WTC11 (cell line): ENCODE measurements around the gene ASNSD1. TPM values are rescaled to one million over a fixed set of nuclear protein-coding genes. Genes with fewer than 3 reads are reported as not detected.

Experiments used
- ATAC-seq: fragments of 200-7000 bp; cut with Tn5 transposase; 2 replicates; pipeline ENCODE4 v1.10.0; 2021; ENCODE audit warnings: mild to moderate bottlenecking, moderate library complexity
- CTCF ChIA-PET: fragments of 300-600 bp; sonication (Branson Sonifier 250); formaldehyde crosslinking; loops from one replicate; lab custom pipeline; 2021; ENCODE audit warnings: antibody characterized with exemption; lab: Charles Lee
- POLR2A ChIA-PET: fragments of 350-600 bp; sonication (Branson Sonifier 250); formaldehyde crosslinking; loops from one replicate; lab custom pipeline; 2021; ENCODE audit warnings: antibody characterized with exemption; lab: Charles Lee
- DNase-seq: peaks from one replicate; pipeline ENCODE4 v3.0.0; 2021; ENCODE audit warnings: low spot score
- H3K27ac Mint-ChIP-seq: 2 replicates; pipeline ENCODE4 v1.8.0; 2021; ENCODE audit warnings: mixed read lengths
- H3K27me3 Mint-ChIP-seq: 2 replicates; pipeline ENCODE4 v1.8.0; 2021; ENCODE audit warnings: low read depth, mild to moderate bottlenecking, moderate library complexity, mixed read lengths
- H3K36me3 Mint-ChIP-seq: 2 replicates; pipeline ENCODE4 v1.8.0; 2021; ENCODE audit warnings: mixed read lengths
- H3K4me1 Mint-ChIP-seq: 2 replicates; pipeline ENCODE4 v1.8.0; 2022; ENCODE audit warnings: mixed read lengths
- H3K4me3 Mint-ChIP-seq: 2 replicates; pipeline ENCODE4 v1.8.0; 2021; ENCODE audit warnings: mild to moderate bottlenecking, moderate library complexity, mixed read lengths
- H3K9me3 Mint-ChIP-seq: 2 replicates; pipeline ENCODE4 v1.8.0; 2021; ENCODE audit warnings: mixed read lengths
- ATF1 ChIP-seq: sonication (generic); formaldehyde crosslinking; IDR thresholded peaks from 2 replicates; pipeline ENCODE4 v1.8.1; 2023; ENCODE audit warnings: mild to moderate bottlenecking, moderate library complexity, missing genetic modification reagents
- CREB1 ChIP-seq: sonication (generic); formaldehyde crosslinking; IDR thresholded peaks from 2 replicates; pipeline ENCODE4 v1.8.0; 2023; ENCODE audit warnings: mild to moderate bottlenecking, missing genetic modification reagents
- GRHL2 ChIP-seq: fragments of 250-450 bp; sonication (Bioruptor Pico); IDR thresholded peaks from 2 replicates; pipeline ENCODE4 v1.8.0; 2022; ENCODE audit warnings: mild to moderate bottlenecking, moderate library complexity; ENCODE audit not compliant: insufficient replicate concordance, severe bottlenecking
- IRF2 ChIP-seq: sonication (generic); formaldehyde crosslinking; IDR thresholded peaks from 2 replicates; pipeline ENCODE4 v1.8.0; 2022; ENCODE audit warnings: low read depth, missing genetic modification reagents, borderline replicate concordance
- NFYB ChIP-seq: sonication (generic); formaldehyde crosslinking; conservative IDR thresholded peaks from 2 replicates; pipeline ENCODE4 v1.8.0; 2022; ENCODE audit warnings: low read depth, missing genetic modification reagents
- NR1H2 ChIP-seq: sonication (generic); formaldehyde crosslinking; IDR thresholded peaks from 2 replicates; pipeline ENCODE4 v1.9.0; 2021; ENCODE audit warnings: mild to moderate bottlenecking, moderate library complexity, missing genetic modification reagents
- PRRX2 ChIP-seq: fragments of 250-450 bp; sonication (Bioruptor Pico); IDR thresholded peaks from 2 replicates; pipeline ENCODE4 v1.8.0; 2021; ENCODE audit warnings: mild to moderate bottlenecking
- SMAD3 ChIP-seq: sonication (generic); formaldehyde crosslinking; IDR thresholded peaks from 2 replicates; pipeline ENCODE4 v1.8.0; 2022; ENCODE audit warnings: missing genetic modification reagents, mild to moderate bottlenecking, borderline replicate concordance
- ZNF263 ChIP-seq: sonication (generic); formaldehyde crosslinking; IDR thresholded peaks from 2 replicates; pipeline ENCODE4 v1.8.1; 2022; ENCODE audit warnings: low read depth, mild to moderate bottlenecking, moderate library complexity, missing genetic modification reagents
- total RNA-seq: library from RNA; stranded (reverse); gene quantifications from 3 replicates; pipeline ENCODE4 v1.2.3, GENCODE V29; 2021
- TF ChIP-seq, protein P1 (sequence below): sonication (generic); formaldehyde crosslinking; IDR thresholded peaks from 2 replicates; pipeline ENCODE4 v1.8.1; 2023; ENCODE audit warnings: mild to moderate bottlenecking, missing genetic modification reagents, moderate library complexity
- TF ChIP-seq, protein P2 (sequence below): sonication (generic); formaldehyde crosslinking; IDR thresholded peaks from 2 replicates; pipeline ENCODE4 v1.8.0; 2023; ENCODE audit warnings: mild to moderate bottlenecking, missing genetic modification reagents
- TF ChIP-seq, protein P3 (sequence below): sonication (generic); formaldehyde crosslinking; IDR thresholded peaks from 2 replicates; pipeline ENCODE4 v1.8.0; 2023; ENCODE audit warnings: missing genetic modification reagents, mild to moderate bottlenecking, borderline replicate concordance
- TF ChIP-seq, protein P4 (sequence below): fragments of 200-600 bp; IDR thresholded peaks from 2 replicates; pipeline ENCODE4 v1.8.0; 2022; ENCODE audit warnings: antibody characterized with exemption
- TF ChIP-seq, protein P5 (sequence below): fragments of 250-450 bp; sonication (Bioruptor Pico); IDR thresholded peaks from 2 replicates; pipeline ENCODE4 v1.9.0; 2021; ENCODE audit warnings: mild to moderate bottlenecking, borderline replicate concordance
- TF ChIP-seq, protein P6 (sequence below): fragments of 250-450 bp; sonication (Bioruptor Pico); IDR thresholded peaks from 2 replicates; pipeline ENCODE4 v1.8.0; 2021; ENCODE audit warnings: mild to moderate bottlenecking
- TF ChIP-seq, protein P7 (sequence below): sonication (generic); formaldehyde crosslinking; IDR thresholded peaks from 2 replicates; pipeline ENCODE4 v1.8.1; 2023; ENCODE audit warnings: mild to moderate bottlenecking, missing genetic modification reagents, moderate library complexity

ASNSD1 gene
- total RNA-seq, 1 experiment from 2014 or later, result 30.5 TPM

DNA sequence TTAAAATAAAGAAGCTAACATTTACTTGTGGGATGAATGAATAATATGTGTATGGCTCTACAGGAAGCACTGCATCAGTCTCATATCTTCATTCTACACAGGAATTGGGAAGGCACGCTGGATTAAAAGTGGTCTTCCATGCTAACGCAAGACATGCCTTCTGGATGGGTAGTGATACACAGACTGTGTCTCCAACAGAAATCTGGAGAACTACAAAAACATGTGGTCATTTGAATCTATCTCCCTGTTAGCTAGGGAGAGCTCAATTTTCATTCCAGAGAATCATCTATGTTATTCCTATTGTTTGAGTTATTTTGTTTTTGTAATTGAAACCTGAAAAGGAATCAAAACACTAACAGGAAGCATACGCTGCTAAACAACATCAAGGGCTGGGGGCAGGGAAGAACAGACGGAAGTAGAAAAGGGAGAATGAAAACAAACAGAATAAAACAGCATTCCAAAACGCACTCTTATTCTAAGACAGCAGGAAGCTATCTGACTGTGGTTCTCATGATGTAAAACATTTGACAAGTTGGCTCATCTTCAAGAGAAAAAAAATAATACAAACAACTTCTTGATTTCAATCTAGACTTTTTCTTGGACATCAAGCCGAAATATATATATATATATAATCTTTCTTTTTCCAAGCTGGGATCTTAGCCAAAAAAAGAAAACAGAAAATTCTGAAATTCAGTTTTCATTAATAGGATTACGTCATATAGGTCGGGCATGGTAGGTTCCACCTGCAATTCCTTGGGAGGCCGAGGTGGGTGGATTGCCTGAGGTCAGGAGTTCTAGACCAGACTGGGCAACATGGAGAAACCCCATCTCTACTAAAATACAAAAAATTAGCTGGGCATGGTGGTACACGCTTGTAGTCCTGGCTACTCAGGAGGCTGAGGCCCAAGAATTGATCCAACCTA lies 31.5 kb upstream of the ASNSD1 start:
- Mint-ChIP-seq H3K36me3 (no peaks in the 10 kb centered on the region), H3K9me3 (no peaks in the 10 kb centered on the region), H3K4me1 (peaks cover 9% of the 10 kb centered on the region), H3K27ac (no peak overlapping the region), H3K27me3 (no peaks in the 10 kb centered on the region), H3K4me3 (no peak overlapping the region)
- DNase-seq, result no peak
- TF ChIP-seq IRF2 (CRISPR knock-in tag) (no peak), NFYB (CRISPR knock-in tag) (no peak), ZNF263 (CRISPR knock-in tag) (no peak), CREB1 (CRISPR knock-in tag) (no peak), GRHL2 (no peak), ATF1 (no peak), SMAD3 (CRISPR knock-in tag) (no peak)
- TF ChIP-seq, protein P1, sequence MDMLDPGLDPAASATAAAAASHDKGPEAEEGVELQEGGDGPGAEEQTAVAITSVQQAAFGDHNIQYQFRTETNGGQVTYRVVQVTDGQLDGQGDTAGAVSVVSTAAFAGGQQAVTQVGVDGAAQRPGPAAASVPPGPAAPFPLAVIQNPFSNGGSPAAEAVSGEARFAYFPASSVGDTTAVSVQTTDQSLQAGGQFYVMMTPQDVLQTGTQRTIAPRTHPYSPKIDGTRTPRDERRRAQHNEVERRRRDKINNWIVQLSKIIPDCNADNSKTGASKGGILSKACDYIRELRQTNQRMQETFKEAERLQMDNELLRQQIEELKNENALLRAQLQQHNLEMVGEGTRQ, result no peak
- TF ChIP-seq, protein P2, sequence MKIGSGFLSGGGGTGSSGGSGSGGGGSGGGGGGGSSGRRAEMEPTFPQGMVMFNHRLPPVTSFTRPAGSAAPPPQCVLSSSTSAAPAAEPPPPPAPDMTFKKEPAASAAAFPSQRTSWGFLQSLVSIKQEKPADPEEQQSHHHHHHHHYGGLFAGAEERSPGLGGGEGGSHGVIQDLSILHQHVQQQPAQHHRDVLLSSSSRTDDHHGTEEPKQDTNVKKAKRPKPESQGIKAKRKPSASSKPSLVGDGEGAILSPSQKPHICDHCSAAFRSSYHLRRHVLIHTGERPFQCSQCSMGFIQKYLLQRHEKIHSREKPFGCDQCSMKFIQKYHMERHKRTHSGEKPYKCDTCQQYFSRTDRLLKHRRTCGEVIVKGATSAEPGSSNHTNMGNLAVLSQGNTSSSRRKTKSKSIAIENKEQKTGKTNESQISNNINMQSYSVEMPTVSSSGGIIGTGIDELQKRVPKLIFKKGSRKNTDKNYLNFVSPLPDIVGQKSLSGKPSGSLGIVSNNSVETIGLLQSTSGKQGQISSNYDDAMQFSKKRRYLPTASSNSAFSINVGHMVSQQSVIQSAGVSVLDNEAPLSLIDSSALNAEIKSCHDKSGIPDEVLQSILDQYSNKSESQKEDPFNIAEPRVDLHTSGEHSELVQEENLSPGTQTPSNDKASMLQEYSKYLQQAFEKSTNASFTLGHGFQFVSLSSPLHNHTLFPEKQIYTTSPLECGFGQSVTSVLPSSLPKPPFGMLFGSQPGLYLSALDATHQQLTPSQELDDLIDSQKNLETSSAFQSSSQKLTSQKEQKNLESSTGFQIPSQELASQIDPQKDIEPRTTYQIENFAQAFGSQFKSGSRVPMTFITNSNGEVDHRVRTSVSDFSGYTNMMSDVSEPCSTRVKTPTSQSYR (CRISPR knock-in tag), result no peak
- TF ChIP-seq, protein P3, sequence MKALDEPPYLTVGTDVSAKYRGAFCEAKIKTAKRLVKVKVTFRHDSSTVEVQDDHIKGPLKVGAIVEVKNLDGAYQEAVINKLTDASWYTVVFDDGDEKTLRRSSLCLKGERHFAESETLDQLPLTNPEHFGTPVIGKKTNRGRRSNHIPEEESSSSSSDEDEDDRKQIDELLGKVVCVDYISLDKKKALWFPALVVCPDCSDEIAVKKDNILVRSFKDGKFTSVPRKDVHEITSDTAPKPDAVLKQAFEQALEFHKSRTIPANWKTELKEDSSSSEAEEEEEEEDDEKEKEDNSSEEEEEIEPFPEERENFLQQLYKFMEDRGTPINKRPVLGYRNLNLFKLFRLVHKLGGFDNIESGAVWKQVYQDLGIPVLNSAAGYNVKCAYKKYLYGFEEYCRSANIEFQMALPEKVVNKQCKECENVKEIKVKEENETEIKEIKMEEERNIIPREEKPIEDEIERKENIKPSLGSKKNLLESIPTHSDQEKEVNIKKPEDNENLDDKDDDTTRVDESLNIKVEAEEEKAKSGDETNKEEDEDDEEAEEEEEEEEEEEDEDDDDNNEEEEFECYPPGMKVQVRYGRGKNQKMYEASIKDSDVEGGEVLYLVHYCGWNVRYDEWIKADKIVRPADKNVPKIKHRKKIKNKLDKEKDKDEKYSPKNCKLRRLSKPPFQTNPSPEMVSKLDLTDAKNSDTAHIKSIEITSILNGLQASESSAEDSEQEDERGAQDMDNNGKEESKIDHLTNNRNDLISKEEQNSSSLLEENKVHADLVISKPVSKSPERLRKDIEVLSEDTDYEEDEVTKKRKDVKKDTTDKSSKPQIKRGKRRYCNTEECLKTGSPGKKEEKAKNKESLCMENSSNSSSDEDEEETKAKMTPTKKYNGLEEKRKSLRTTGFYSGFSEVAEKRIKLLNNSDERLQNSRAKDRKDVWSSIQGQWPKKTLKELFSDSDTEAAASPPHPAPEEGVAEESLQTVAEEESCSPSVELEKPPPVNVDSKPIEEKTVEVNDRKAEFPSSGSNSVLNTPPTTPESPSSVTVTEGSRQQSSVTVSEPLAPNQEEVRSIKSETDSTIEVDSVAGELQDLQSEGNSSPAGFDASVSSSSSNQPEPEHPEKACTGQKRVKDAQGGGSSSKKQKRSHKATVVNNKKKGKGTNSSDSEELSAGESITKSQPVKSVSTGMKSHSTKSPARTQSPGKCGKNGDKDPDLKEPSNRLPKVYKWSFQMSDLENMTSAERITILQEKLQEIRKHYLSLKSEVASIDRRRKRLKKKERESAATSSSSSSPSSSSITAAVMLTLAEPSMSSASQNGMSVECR, result no peak
- ATAC-seq, result no peak
- ChIA-PET CTCF (interaction anchor here (1.0 kb wide), 1 partner anchor 16 kb away, joined by 3 read pairs; no protein-coding TSS in a partner anchor), POLR2A (interaction anchor here (0.7 kb wide), 1 partner anchor 49 kb away, joined by 3 read pairs; the partner anchor contains the start of gene SLC40A1)

DNA sequence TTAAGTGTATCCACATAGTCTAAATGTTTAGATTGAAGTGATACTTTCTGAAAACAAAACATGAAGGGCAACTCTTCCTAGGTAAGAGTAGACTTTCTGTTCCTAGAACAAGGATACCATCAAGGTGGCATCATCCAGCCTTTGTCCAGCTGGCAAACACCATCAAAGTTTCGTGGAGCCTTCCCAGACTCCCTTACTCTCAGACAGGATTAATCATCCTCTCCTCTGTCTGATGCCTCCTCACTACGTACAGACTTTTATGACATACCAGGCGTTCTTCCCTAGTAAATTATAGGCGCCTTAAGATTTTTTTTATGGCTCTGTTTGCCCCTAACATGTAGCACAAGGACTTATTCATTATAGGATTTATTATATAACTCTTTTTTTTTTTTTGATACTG lies 29.4 kb upstream of the ASNSD1 start:
- CTCF ChIA-PET, result no interaction called here
- Mint-ChIP-seq H3K27ac (no peak overlapping the region), H3K4me3 (no peak overlapping the region), H3K27me3 (peaks cover 3% of the 10 kb centered on the region; the same call in 1 of the 2 replicates), H3K9me3 (no peaks in the 10 kb centered on the region), H3K36me3 (no peaks in the 10 kb centered on the region), H3K4me1 (peaks cover 7% of the 10 kb centered on the region)
- TF ChIP-seq, protein P4, sequence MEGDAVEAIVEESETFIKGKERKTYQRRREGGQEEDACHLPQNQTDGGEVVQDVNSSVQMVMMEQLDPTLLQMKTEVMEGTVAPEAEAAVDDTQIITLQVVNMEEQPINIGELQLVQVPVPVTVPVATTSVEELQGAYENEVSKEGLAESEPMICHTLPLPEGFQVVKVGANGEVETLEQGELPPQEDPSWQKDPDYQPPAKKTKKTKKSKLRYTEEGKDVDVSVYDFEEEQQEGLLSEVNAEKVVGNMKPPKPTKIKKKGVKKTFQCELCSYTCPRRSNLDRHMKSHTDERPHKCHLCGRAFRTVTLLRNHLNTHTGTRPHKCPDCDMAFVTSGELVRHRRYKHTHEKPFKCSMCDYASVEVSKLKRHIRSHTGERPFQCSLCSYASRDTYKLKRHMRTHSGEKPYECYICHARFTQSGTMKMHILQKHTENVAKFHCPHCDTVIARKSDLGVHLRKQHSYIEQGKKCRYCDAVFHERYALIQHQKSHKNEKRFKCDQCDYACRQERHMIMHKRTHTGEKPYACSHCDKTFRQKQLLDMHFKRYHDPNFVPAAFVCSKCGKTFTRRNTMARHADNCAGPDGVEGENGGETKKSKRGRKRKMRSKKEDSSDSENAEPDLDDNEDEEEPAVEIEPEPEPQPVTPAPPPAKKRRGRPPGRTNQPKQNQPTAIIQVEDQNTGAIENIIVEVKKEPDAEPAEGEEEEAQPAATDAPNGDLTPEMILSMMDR, result no peak
- TF ChIP-seq NR1H2 (CRISPR knock-in tag) (no peak), NFYB (CRISPR knock-in tag) (no peak), ZNF263 (CRISPR knock-in tag) (no peak), PRRX2 (CRISPR knock-in tag) (no peak)
- TF ChIP-seq, protein P5, sequence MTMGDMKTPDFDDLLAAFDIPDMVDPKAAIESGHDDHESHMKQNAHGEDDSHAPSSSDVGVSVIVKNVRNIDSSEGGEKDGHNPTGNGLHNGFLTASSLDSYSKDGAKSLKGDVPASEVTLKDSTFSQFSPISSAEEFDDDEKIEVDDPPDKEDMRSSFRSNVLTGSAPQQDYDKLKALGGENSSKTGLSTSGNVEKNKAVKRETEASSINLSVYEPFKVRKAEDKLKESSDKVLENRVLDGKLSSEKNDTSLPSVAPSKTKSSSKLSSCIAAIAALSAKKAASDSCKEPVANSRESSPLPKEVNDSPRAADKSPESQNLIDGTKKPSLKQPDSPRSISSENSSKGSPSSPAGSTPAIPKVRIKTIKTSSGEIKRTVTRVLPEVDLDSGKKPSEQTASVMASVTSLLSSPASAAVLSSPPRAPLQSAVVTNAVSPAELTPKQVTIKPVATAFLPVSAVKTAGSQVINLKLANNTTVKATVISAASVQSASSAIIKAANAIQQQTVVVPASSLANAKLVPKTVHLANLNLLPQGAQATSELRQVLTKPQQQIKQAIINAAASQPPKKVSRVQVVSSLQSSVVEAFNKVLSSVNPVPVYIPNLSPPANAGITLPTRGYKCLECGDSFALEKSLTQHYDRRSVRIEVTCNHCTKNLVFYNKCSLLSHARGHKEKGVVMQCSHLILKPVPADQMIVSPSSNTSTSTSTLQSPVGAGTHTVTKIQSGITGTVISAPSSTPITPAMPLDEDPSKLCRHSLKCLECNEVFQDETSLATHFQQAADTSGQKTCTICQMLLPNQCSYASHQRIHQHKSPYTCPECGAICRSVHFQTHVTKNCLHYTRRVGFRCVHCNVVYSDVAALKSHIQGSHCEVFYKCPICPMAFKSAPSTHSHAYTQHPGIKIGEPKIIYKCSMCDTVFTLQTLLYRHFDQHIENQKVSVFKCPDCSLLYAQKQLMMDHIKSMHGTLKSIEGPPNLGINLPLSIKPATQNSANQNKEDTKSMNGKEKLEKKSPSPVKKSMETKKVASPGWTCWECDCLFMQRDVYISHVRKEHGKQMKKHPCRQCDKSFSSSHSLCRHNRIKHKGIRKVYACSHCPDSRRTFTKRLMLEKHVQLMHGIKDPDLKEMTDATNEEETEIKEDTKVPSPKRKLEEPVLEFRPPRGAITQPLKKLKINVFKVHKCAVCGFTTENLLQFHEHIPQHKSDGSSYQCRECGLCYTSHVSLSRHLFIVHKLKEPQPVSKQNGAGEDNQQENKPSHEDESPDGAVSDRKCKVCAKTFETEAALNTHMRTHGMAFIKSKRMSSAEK (CRISPR knock-in tag), result no peak
- TF ChIP-seq, protein P6, sequence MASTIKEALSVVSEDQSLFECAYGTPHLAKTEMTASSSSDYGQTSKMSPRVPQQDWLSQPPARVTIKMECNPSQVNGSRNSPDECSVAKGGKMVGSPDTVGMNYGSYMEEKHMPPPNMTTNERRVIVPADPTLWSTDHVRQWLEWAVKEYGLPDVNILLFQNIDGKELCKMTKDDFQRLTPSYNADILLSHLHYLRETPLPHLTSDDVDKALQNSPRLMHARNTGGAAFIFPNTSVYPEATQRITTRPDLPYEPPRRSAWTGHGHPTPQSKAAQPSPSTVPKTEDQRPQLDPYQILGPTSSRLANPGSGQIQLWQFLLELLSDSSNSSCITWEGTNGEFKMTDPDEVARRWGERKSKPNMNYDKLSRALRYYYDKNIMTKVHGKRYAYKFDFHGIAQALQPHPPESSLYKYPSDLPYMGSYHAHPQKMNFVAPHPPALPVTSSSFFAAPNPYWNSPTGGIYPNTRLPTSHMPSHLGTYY (CRISPR knock-in tag), result no peak
- TF ChIP-seq, protein P7, sequence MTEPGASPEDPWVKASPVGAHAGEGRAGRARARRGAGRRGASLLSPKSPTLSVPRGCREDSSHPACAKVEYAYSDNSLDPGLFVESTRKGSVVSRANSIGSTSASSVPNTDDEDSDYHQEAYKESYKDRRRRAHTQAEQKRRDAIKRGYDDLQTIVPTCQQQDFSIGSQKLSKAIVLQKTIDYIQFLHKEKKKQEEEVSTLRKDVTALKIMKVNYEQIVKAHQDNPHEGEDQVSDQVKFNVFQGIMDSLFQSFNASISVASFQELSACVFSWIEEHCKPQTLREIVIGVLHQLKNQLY (CRISPR knock-in tag), result no peak
- no peak for ATAC-seq
- POLR2A ChIA-PET, result no interaction called here
- no peak for DNase-seq
